ENCODE results near the gene KSR1.
A peak's percentile ranks its signal among the peaks of the same experiment; 100 is the strongest.

GRCh38 chr17:27609611-27610303 is 153.5 kb downstream of the KSR1 start:
- TF ChIP-seq CTCF (IDR thresholded peaks at IDR 0.05) (peak; percentile 64 to 88 (median 80)), POLR2A (IDR thresholded peaks at IDR 0.05) (no peak)
